ENCODE measurements around the gene PDCD10.

The PDCD10 gene

GRCh38 chr3:167735233-167736138, 794 bp upstream of the PDCD10 start, which contains the start of gene SERPINI1:
Gene SERPINI1, plus strand, starts transcription at chr3:167735721. Its CDS starts 53,408 bp downstream, at chr3:167789129.
- DNase-seq (ENCODE audit: low read depth in 2 of 2, low spot score in 1 of 2): peak; percentile 31 to 41

GRCh38 chr3:167733961-167734497, 663 bp downstream of the PDCD10 start:
- no peak for DNase-seq (ENCODE audit: low read depth in 2 of 2, low spot score in 1 of 2)

- no peak for DNase-seq (ENCODE audit: low read depth in 2 of 2, low spot score in 1 of 2)
Observed at GRCh38 chr3:167732313-167733065, 2.2 kb downstream of the PDCD10 start.

DNA sequence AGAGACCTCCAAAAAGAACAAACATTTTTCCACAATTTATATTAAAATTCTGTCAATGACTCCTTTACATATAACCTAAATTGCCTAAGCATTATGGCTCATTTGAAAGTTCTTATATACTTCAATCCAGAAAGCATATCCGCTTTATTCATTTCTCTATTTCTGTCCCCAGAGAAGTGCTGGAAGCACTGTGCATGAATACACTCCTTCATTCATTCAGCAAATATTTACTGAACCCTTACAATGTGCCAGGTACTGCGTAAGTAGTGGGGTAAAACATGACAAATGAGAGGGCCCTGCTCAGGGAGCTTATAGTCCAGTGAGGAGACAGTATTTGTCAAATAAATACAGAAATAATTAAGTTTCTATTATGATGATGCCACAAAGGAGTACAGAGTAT, 3.3 kb downstream of the PDCD10 start:
- no peak for DNase-seq (ENCODE audit: low read depth in 2 of 2, low spot score in 1 of 2)

GRCh38 chr3:167729591-167729990, 5.1 kb downstream of the PDCD10 start:
- DNase-seq (ENCODE audit: low read depth in 2 of 2, low spot score in 1 of 2): no peak

- DNase-seq (ENCODE audit: low read depth in 2 of 2, low spot score in 1 of 2): no peak
Observed at GRCh38 chr3:167728632-167729323, 5.9 kb downstream of the PDCD10 start.

- no peak for DNase-seq (ENCODE audit: low read depth in 2 of 2, low spot score in 1 of 2)
Observed at GRCh38 chr3:167728176-167728575, 6.5 kb downstream of the PDCD10 start.

- DNase-seq (ENCODE audit: low read depth in 2 of 2, low spot score in 1 of 2): no peak
Observed at GRCh38 chr3:167723872-167724271, 10.8 kb downstream of the PDCD10 start.

DNA sequence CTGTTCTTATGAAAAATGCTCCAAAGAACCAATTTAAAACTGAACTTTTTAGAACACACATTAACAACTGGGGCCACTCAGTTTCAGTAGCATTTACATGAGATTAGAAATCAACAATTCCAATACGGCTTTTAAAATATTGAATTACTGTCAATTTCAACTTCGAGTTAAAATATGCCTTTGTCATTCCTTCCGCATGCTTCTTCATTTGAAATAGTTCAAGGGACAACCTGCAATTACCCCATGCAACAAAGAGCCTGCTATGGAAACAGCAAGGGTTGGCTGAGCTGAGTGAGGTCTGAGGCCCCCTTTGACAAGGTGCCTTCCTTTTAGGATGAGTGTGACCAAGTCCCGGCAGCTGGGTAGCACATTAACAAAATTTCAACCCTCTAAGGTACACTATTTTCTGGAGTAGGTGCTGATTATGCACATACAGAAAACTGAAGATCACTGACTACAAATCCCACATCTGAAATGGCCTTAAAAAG, 11.6 kb downstream of the PDCD10 start:
- no peak for DNase-seq (ENCODE audit: low read depth in 2 of 2, low spot score in 1 of 2)

DNA sequence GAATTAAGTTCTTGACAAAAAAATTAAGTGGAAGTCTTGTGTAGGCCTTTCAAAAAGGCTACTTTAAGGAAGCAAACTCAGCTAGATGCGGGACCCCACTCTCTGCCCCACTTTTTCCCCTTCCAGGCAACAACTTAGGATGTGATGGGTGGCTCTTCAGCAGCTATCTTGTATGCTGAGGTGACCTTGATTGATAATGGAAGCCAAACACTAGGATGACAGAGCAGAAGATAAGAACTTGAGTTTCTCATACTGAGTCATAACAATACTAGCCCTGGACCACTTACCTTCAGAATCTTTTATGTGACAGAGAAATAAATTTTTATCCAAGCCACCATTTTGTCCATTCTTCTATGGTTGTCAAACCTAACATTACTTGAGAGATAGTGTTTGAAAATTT, 16.1 kb downstream of the PDCD10 start:
- DNase-seq (ENCODE audit: low read depth in 2 of 2, low spot score in 1 of 2): no peak

- DNase-seq (ENCODE audit: low read depth in 2 of 2, low spot score in 1 of 2): no peak
Observed at GRCh38 chr3:167716920-167717319, 17.8 kb downstream of the PDCD10 start.

DNA sequence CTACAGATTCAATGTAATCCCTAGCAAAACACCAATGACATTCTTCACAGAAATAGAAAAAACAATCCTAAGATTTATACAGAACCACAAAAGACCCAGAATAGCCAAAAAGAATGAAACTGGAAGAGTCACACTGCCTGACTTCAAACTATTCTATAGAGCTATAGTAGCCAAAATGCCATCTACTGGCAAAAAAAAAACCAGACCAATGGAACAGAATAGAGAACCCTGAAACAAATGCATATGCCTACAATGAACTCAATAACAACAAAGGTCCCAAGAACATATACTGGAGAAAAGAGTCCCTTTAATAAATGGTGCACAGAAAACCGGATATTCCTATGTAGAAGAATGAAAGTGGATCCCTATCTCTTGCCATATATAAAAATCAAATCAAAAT, 19.8 kb downstream of the PDCD10 start:
- DNase-seq (ENCODE audit: low read depth in 2 of 2, low spot score in 1 of 2): no peak

DNA sequence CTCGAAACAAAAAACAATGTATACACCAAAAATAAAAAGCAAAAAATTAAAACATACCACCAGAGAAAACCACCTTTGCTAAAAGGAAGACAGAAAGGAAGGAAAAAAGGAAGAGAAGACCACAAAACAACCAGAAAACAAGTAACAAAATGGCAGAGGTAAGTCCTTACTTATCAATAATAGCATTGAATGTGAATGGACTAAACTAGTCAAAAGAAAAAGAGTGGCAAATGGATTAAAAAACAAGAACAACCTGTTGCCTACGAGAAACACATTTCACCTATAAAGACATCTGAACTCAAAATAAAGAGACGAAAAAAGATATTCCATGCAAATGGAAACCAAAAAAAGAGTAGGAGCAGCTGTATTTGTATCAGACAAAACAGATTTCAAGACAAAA, 22.2 kb downstream of the PDCD10 start:
- no peak for DNase-seq (ENCODE audit: low read depth in 2 of 2, low spot score in 1 of 2)

- no peak for DNase-seq (ENCODE audit: low read depth in 2 of 2, low spot score in 1 of 2)
Observed at GRCh38 chr3:167711439-167711838, 23.3 kb downstream of the PDCD10 start.

DNA sequence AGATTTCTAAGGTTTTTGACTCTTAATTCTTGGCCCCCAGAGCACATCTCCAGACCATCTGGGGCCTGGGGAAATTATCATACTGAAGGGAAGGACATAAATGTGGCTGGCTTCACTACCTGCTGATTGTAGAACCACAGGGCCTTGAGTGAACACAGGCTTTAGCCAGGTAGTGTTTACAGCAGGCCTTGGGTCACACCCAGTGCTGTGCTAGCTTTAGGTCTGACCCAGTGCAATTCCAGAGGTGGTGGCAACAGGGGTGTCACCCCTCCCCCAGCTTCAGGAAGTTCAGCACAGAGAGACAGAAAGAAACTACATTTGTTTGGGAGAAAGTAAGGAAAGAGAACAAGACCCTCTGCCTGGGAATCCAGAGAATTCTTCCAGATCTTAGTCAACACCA, 24.1 kb downstream of the PDCD10 start:
- no peak for DNase-seq (ENCODE audit: low read depth in 2 of 2, low spot score in 1 of 2)

- DNase-seq (ENCODE audit: low read depth in 2 of 2, low spot score in 1 of 2): no peak
Observed at GRCh38 chr3:167709690-167710089, 25.0 kb downstream of the PDCD10 start.

DNA sequence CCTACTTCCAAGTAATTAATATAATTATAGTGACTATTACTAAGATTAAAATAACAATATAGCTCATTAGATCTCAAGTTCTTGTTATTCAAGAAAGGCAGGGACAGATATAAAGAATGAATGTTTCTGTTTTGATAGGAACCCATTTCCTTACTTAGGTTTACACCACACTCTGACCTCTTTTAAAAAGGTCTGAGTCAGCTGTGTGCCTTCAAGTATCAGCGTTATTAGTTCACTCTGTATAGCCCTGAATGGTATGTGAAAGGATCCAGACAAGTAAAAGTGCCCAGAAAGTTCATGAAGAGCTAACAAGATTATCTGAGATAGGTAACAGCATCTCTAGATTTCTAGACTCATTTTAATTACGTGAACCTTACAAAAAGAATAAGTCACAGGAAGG, 28.9 kb downstream of the PDCD10 start:
- no peak for DNase-seq (ENCODE audit: low read depth in 2 of 2, low spot score in 1 of 2)

GRCh38 chr3:167700926-167701325, 33.8 kb downstream of the PDCD10 start:
- DNase-seq (ENCODE audit: low read depth in 2 of 2, low spot score in 1 of 2): no peak

DNA sequence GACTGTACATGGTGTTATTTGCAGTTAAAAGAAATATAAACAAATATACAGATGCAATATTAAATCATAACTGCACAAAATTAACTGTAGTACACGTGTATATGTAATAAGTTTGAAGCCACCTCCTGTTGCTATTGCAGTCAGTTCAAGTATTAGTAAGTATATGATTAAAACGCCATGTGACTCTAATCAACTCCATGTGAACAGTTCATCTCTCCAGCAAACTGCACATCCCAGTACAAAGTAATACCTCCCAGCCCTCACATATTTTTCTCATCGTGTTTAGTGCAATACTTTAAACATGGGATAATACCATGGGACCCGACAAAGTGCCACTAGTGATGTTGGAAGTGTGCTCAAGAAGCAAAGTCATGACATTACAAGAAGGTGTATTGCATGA, 34.6 kb downstream of the PDCD10 start:
- DNase-seq (ENCODE audit: low read depth in 2 of 2, low spot score in 1 of 2): no peak

GRCh38 chr3:167694121-167694520, 40.6 kb downstream of the PDCD10 start:
- DNase-seq (ENCODE audit: low read depth in 2 of 2, low spot score in 1 of 2): no peak

- DNase-seq (ENCODE audit: low read depth in 2 of 2, low spot score in 1 of 2): no peak
Observed at GRCh38 chr3:167691366-167691765, 43.3 kb downstream of the PDCD10 start.
